ENCODE results near the gene TRMT112. TPM values are rescaled to one million over a fixed set of nuclear protein-coding genes. Genes with fewer than 3 reads are reported as not detected.

Gene TRMT112
- total RNA-seq, 4 donors from 2014 or later = 202 to 281 (median 212) TPM

DNA sequence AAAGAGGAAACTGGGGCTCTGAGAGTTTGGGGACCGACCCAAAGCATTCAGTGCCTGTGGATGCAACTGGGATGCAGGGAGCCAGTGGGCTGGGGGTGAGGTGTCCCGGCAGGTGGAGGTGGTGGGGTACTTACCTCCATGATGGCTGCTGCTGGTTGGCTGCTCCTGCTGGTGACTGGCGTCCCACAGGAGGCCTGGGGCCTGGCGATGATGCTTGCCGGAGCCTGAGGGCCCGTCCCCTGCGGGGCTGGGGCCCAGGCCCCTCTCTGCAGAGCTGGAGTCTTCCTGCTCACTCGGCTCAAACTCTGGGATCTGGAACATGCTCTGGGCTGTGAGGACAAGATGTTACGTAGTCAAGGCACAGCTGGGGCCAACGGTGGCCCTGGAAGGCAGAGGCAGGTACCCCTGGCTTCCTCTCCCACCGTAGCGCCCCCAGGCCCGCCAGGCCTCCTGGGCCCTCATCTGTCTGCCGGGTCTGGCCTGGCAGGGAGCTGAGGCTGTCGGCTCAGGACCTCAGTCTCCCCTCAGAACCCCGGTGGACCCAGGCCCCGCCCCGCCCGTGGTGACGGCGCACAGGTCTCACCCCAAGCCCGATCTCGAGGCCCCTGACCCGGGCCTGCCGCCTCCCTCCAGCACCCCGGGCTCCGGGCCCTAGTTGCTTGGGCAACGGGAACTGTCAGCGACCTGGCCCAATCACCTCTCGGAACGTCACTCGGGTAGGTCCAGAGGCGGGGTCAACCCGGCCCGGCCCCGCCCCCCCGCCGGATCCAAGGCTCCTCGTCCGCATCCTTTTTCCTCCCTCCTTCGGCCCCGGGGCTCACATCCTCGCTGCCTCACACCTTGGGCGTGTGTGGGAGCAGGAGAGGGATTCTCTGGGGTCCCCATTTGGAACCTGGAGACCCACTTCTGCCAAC lies 33.1 kb downstream of the TRMT112 start, which contains the start of gene BAD:
TSS of gene BAD (minus strand) at position 618 of the 914 bp plus-strand sequence. CDS start at position 321, 297 bp downstream.
- intact Hi-C loops (cut with DNase I) = no loop called here
- WGBS = 6% methylated on average over 10 of the region's 44 CpGs

DNA sequence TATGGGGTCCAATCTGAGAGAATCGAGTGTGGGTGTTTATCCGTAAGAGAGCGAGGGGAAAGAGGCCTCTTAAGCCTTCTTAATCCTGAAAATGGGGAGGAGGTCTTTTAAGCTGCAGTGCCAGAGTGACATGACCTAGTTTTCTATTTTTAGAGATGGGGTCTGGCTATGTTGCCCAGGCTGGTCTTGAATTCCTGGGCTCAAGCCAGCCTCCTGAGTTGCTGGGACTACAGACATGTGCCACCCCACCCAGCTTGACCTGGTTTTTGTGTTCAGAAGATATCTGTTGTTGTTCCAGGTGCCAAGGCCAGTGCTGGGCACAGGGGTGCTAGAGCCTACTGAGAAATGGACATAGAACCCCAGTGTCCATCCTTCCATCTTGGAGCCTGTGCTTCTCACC lies 34.3 kb downstream of the TRMT112 start:
- peaks cover 0 to 43% (median 29%) of the 10 kb centered on the region in 4 donors for H3K36me3 ChIP-seq
- DNase-seq (ENCODE audit: extremely low spot score) = no peak
- H3K4me1 ChIP-seq = peaks cover 29 to 55% (median 45%) of the 10 kb centered on the region in 4 donors
- TF ChIP-seq, protein P1, sequence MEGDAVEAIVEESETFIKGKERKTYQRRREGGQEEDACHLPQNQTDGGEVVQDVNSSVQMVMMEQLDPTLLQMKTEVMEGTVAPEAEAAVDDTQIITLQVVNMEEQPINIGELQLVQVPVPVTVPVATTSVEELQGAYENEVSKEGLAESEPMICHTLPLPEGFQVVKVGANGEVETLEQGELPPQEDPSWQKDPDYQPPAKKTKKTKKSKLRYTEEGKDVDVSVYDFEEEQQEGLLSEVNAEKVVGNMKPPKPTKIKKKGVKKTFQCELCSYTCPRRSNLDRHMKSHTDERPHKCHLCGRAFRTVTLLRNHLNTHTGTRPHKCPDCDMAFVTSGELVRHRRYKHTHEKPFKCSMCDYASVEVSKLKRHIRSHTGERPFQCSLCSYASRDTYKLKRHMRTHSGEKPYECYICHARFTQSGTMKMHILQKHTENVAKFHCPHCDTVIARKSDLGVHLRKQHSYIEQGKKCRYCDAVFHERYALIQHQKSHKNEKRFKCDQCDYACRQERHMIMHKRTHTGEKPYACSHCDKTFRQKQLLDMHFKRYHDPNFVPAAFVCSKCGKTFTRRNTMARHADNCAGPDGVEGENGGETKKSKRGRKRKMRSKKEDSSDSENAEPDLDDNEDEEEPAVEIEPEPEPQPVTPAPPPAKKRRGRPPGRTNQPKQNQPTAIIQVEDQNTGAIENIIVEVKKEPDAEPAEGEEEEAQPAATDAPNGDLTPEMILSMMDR (IDR thresholded peaks at IDR 0.05) = no peak
- TF ChIP-seq POLR2A (IDR thresholded peaks at IDR 0.05; ENCODE audit: low read depth) (no peak), EP300 (IDR thresholded peaks at IDR 0.05) (no peak), POLR2AphosphoS5 (IDR thresholded peaks at IDR 0.05) (no peak)
- peak overlapping the region in 1 of 4 donors; percentile 85 for H3K27ac ChIP-seq (replicated peaks in 1 of 4)
- peak overlapping the region in 1 of 4 donors; percentile 82 for H3K4me3 ChIP-seq
- H3K9me3 ChIP-seq = no peaks in the 10 kb centered on the region
- WGBS = 87% methylated on average over 3 of the region's 3 CpGs
- no peaks in the 10 kb centered on the region for H3K27me3 ChIP-seq
- intact Hi-C loops (cut with DNase I) = no loop called here

More for the DNA sequence above, 33.1 kb downstream of the TRMT112 start, which contains the start of gene BAD:
- Histone ChIP-seq H3K4me1 (peaks cover 29 to 58% (median 46%) of the 10 kb centered on the region in 4 donors), H3K9me3 (no peaks in the 10 kb centered on the region), H3K4me3 (peak within 1 kb of the TSS; percentile 75 to 96 (median 88)), H3K27me3 (no peaks in the 10 kb centered on the region), H3K27ac (replicated peaks in 1 of 4) (peak within 1 kb of the TSS; percentile 85 to 98 (median 98)), H3K36me3 (peaks cover 0 to 35% (median 23%) of the 10 kb centered on the region in 4 donors)
- TF ChIP-seq, protein P1 (IDR thresholded peaks at IDR 0.05) = no peak
- TF ChIP-seq EP300 (IDR thresholded peaks at IDR 0.05) (no peak), POLR2AphosphoS5 (IDR thresholded peaks at IDR 0.05) (peak; percentile 80 to 90), POLR2A (IDR thresholded peaks at IDR 0.05; ENCODE audit: low read depth) (peak; percentile 31)
- peak; percentile 99 for DNase-seq (ENCODE audit: extremely low spot score)

DNA sequence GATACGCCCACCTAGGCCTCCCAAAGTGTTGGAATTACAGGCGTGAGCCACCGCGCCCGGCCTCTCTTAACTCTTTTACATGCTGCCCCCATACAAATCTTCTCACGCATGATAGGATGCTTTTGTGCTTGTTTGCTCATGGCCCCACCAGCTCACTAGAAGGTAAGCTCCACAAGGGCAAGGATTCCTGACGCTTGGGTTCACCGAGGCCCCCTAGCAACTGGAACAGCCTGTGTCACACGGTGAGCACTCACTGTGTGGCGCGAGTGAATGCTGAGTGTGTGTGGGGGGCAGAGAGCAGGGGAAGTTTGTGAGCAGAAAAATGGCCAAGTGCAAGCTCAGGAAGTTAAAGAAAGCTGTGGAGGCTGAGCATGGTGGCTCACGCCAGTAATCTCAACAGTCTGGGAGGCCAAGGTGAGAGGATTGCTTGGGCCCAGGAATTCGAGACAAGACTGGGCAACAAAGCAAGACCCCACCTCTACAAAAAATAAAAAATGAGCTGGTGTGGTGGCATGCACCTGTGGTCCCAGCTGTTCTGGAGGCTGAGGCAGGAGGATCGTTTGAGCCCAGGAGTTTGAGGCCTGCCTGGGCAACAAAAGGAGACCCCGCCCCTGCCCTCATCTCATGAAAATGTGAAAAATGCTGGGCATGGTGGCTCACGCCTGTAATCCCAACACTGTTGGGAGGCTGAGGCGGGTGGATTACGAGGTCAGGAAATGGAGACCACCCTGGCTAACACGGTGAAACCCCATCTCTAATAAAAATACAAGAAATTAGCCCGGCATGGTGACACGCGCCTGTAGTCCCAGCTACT lies 35.2 kb downstream of the TRMT112 start:
- no peak overlapping the region for H3K27ac ChIP-seq (replicated peaks in 1 of 4)
- WGBS = 92% methylated on average over 22 of the region's 22 CpGs
- H3K4me1 ChIP-seq = peaks cover 29 to 47% (median 42%) of the 10 kb centered on the region in 4 donors
- DNase-seq (ENCODE audit: extremely low spot score) = no peak
- H3K36me3 ChIP-seq = peaks cover 4 to 48% (median 33%) of the 10 kb centered on the region in 4 donors
- TF ChIP-seq EP300 (IDR thresholded peaks at IDR 0.05) (no peak), POLR2A (IDR thresholded peaks at IDR 0.05; ENCODE audit: low read depth) (no peak), POLR2AphosphoS5 (IDR thresholded peaks at IDR 0.05) (no peak)
- TF ChIP-seq, protein P1 (IDR thresholded peaks at IDR 0.05) = no peak
- intact Hi-C loops (cut with DNase I) = no loop called here
- no peak overlapping the region for H3K4me3 ChIP-seq
- H3K9me3 ChIP-seq = no peaks in the 10 kb centered on the region
- no peaks in the 10 kb centered on the region for H3K27me3 ChIP-seq

DNA sequence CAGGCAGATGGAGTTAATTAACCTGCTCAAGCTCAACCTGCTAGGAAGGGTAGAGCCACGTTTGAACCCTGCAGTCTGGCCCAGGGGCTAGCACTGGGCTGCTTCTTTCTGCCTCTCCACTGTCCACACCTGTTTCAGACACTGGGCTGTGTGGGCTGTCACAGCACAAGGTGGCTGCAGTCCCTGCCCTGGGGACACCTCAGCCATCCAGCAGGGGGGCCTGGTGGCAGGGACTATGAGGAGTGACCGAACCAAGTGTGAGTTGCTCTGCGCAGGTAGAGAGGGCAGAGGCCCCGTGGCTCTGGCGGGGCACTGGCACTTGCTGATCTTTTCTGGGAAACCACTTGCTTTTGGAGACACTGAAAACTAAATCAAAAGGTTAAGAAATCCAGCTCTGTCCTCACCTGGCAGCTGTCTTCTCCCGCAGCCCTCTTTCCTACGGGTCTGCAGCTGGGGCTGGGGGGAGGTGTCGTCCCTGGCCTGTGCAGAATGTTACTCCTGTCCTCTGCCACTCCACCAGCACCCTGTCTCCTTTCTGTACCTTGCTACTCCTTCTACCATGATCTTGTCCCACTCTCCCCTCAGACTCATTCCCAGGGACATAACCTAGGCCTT lies 38.7 kb downstream of the TRMT112 start:
- WGBS = 82% methylated on average over 8 of the region's 8 CpGs
- H3K4me3 ChIP-seq = no peak overlapping the region
- no peak overlapping the region for H3K27ac ChIP-seq (replicated peaks in 1 of 4)
- no peaks in the 10 kb centered on the region for H3K9me3 ChIP-seq
- peaks cover 4 to 72% (median 51%) of the 10 kb centered on the region in 4 donors for H3K36me3 ChIP-seq
- DNase-seq (ENCODE audit: extremely low spot score) = no peak
- no peaks in the 10 kb centered on the region for H3K27me3 ChIP-seq
- TF ChIP-seq POLR2A (IDR thresholded peaks at IDR 0.05; ENCODE audit: low read depth) (no peak), POLR2AphosphoS5 (IDR thresholded peaks at IDR 0.05) (no peak)
- TF ChIP-seq, protein P1 (IDR thresholded peaks at IDR 0.05) = no peak
- peaks cover 18 to 25% (median 22%) of the 10 kb centered on the region in 4 donors for H3K4me1 ChIP-seq
- intact Hi-C loops (cut with DNase I) = no loop called here

Data from esophagus muscularis mucosa (tissue), 4 donors.